ENCODE data around the gene OGA. TPM values are rescaled to one million over a fixed set of nuclear protein-coding genes. Genes with fewer than 3 reads are reported as not detected.
"Not testable (repeated sequence)": the region's sequence is repeated elsewhere in the genome, so short reads cannot be mapped to it uniquely, and the experiment has no call there.

The OGA gene
- total and polyA plus RNA-seq, 9 of the 15 experiments (the other 6 are each of a cell fraction or from before 2014, with no cell fraction given), result 13.5 to 73.5 (median 59.5) TPM

DNA sequence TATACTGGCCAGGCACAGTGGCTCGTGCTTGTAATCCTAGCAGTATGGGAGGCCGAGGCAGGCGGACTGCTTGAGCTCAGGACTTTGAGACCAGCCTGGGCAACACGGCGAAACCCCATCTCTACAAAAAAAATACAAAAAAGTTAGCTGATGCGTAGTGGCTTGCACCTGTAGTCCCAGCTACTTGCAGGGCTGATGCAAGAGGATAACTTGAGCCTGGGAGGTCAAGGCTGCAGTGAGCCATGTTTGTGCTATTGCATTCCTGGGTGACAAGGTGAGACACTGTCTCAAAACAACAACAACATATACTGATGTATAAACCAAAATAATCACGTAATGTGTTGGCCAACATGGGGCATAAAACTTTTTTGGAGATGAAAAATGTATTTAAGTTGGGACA lies 28.6 kb downstream of the OGA start:
- BruUV-seq (replicated peaks), result no TSS peak
- ATAC-seq, result no peak
- Histone ChIP-seq H3K9ac (ENCODE audit: insufficient read depth in 1 of 2, low read depth in 2 of 2, low read length in 2 of 2) (no peak overlapping the region), H3K27ac (ENCODE audit: extremely low read depth, low read depth, low read length) (no peak overlapping the region), H3K9me1 (ENCODE audit: control insufficient read depth, insufficient read depth, low read length) (no peaks in the 10 kb centered on the region), H4K20me1 (replicated peaks; ENCODE audit: control insufficient read depth, insufficient read depth, low read length) (no peaks in the 10 kb centered on the region), H3K9me3 (replicated peaks; ENCODE audit: control insufficient read depth, insufficient read depth, low read depth, low read length) (no peaks in the 10 kb centered on the region), H3K4me3 (no peak overlapping the region), H3K27me3 (ENCODE audit: control insufficient read depth in 2 of 2, insufficient read depth in 2 of 2, low read length in 2 of 2) (no peaks in the 10 kb centered on the region), H2AFZ (ENCODE audit: low read depth, low read length) (no peak overlapping the region), H3K79me2 (ENCODE audit: control insufficient read depth, insufficient read depth, low read length) (peaks cover 1% of the 10 kb centered on the region; the same call in 1 of the 3 replicates), H3K36me3 (ENCODE audit: control insufficient read depth, insufficient read depth, low read length) (peaks cover 86% of the 10 kb centered on the region), H3K4me1 (replicated peaks in 1 of 2; ENCODE audit: control insufficient read depth in 2 of 2, insufficient read depth in 2 of 2, low read length in 2 of 2) (peaks cover 0 to 2% of the 10 kb centered on the region in 2 experiments; a peak in 1 of 5 replicates), H3K4me2 (ENCODE audit: insufficient read depth, low read length) (no peak overlapping the region)
- no peak for DNase-seq (ENCODE audit: extremely low read depth in 1 of 4, low spot score in 3 of 4)
- TF ChIP-seq NR2C2 (CRISPR knock-in tag; IDR thresholded peaks at IDR 0.05) (no peak), NR2C2 (tag; IDR thresholded peaks at IDR 0.05) (no peak)
- TF ChIP-seq, protein P1, sequence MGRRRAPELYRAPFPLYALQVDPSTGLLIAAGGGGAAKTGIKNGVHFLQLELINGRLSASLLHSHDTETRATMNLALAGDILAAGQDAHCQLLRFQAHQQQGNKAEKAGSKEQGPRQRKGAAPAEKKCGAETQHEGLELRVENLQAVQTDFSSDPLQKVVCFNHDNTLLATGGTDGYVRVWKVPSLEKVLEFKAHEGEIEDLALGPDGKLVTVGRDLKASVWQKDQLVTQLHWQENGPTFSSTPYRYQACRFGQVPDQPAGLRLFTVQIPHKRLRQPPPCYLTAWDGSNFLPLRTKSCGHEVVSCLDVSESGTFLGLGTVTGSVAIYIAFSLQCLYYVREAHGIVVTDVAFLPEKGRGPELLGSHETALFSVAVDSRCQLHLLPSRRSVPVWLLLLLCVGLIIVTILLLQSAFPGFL (CRISPR knock-in tag; IDR thresholded peaks at IDR 0.05), result no peak
- TF ChIP-seq, protein P2, sequence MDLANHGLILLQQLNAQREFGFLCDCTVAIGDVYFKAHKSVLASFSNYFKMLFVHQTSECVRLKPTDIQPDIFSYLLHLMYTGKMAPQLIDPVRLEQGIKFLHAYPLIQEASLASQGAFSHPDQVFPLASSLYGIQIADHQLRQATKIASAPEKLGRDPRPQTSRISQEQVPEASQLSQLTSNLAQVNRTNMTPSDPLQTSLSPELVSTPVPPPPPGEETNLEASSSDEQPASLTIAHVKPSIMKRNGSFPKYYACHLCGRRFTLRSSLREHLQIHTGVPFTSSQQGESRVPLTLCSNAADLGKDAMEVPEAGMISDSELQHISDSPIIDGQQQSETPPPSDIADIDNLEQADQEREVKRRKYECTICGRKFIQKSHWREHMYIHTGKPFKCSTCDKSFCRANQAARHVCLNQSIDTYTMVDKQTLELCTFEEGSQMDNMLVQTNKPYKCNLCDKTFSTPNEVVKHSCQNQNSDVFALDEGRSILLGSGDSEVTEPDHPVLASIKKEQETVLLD (IDR thresholded peaks at IDR 0.05), result no peak
- POLR2A ChIA-PET, result no interaction called here
- FAIRE-seq, result no peak
- intact Hi-C loops (cut with micrococcal nuclease) (no loop called here), in situ Hi-C loops (cut with MboI) (no loop called here)
- CTCF ChIA-PET (ENCODE audit: low intra/inter-chr PET ratio), result no interaction called here
- WGBS (ENCODE audit: insufficient coverage, low coverage, missing lambda C conversion rate), result 94% methylated on average over 6 of the region's 7 CpGs

DNA sequence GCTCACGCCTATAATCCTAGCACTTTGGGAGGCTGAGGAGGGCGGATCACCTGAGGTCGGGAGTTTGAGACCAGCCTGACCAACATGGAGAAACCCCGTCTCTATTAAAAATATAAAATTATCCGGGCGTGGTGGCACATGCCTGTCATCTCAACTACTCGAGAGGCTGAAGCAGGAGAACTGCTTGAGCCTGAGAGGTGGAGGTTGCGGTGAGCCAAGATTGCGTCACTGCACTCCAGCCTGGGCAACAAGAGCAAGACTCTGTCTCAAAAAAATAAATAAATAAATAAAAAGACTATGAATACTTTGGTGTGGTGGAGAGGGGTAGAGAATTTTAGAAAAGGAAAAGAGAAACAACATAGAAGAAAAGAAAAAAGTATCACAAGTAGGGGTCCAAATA lies 29.0 kb downstream of the OGA start:
- H2AFZ ChIP-seq (ENCODE audit: low read depth, low read length), result not testable (repeated sequence)
- CTCF ChIA-PET (ENCODE audit: low intra/inter-chr PET ratio), result interaction anchor here (0.7 kb wide), 1 partner anchor 51 kb away, joined by 5 read pairs; no protein-coding TSS in a partner anchor

More for the DNA sequence above, 29.0 kb downstream of the OGA start:
- H3K4me1 ChIP-seq (replicated peaks in 1 of 2; ENCODE audit: control insufficient read depth in 2 of 2, insufficient read depth in 2 of 2, low read length in 2 of 2); H3K79me2 ChIP-seq (ENCODE audit: control insufficient read depth, insufficient read depth, low read length); in situ Hi-C loops (cut with MboI); H3K9me3 ChIP-seq (replicated peaks; ENCODE audit: control insufficient read depth, insufficient read depth, low read depth, low read length); H4K20me1 ChIP-seq (replicated peaks; ENCODE audit: control insufficient read depth, insufficient read depth, low read length); ATAC-seq; intact Hi-C loops (cut with micrococcal nuclease); BruUV-seq (replicated peaks); H3K9me1 ChIP-seq (ENCODE audit: control insufficient read depth, insufficient read depth, low read length); H3K27ac ChIP-seq (ENCODE audit: extremely low read depth, low read depth, low read length); FAIRE-seq; H3K4me2 ChIP-seq (ENCODE audit: insufficient read depth, low read length); H3K4me3 ChIP-seq; H3K27me3 ChIP-seq (ENCODE audit: control insufficient read depth in 2 of 2, insufficient read depth in 2 of 2, low read length in 2 of 2); H3K9ac ChIP-seq (ENCODE audit: insufficient read depth in 1 of 2, low read depth in 2 of 2, low read length in 2 of 2); DNase-seq (ENCODE audit: extremely low read depth in 1 of 4, low spot score in 3 of 4): not testable (repeated sequence)
- WGBS (ENCODE audit: insufficient coverage, low coverage, missing lambda C conversion rate), result 96% methylated on average over 4 of the region's 9 CpGs
- peaks cover 84% of the 10 kb centered on the region for H3K36me3 ChIP-seq (ENCODE audit: control insufficient read depth, insufficient read depth, low read length)
- POLR2A ChIA-PET, result interaction anchor here (1.6 kb wide), 1 partner anchor 8 kb away, joined by 4 read pairs; no protein-coding TSS in a partner anchor

All from K562 (cell line).